Tibial artery (tissue), 4 donors: Measurements from ENCODE around the gene INMT.

Source experiments
- DNase-seq, 2 donors: peaks; one replicate each; pipeline ENCODE4 v3.0.0-alpha.2; 2019
- H3K27ac ChIP-seq, 2 donors: fragments of 200-600 bp; sonication (generic) in 1 of 2; 1 replicate in 1 of 2; 2 replicates in 1 of 2; pipeline ENCODE4 v1.5.1; 2018 to 2019; ENCODE audit warnings: mild to moderate bottlenecking in 1 of 2
- H3K27me3 ChIP-seq, 2 donors: fragments of 200-600 bp; sonication (generic) in 1 of 2; one replicate each; pipeline versions ENCODE4 v1.5.1 to v1.6.0; 2016 to 2019
- H3K36me3 ChIP-seq, 3 donors: fragments of 200-600 bp; sonication (generic) in 2 of 3; one replicate each; pipeline ENCODE4 v1.5.1; 2016 to 2019; ENCODE audit warnings: mild to moderate bottlenecking in 2 of 3
- H3K4me1 ChIP-seq, 4 donors: fragments of 200-600 bp; sonication (generic) in 2 of 4; 1 replicate in 3 of 4; 2 replicates in 1 of 4; pipeline ENCODE4 v1.5.1; 2016 to 2019
- H3K4me3 ChIP-seq, 2 donors: fragments of 200-600 bp; sonication (generic) in 1 of 2; 1 replicate in 1 of 2; 2 replicates in 1 of 2; pipeline ENCODE4 v1.5.1; 2018 to 2019; ENCODE audit warnings: mild to moderate bottlenecking in 2 of 2
- H3K9me3 ChIP-seq, 3 donors: fragments of 200-600 bp; sonication (generic) in 1 of 3; one replicate each; pipeline ENCODE4 v1.5.1; 2016 to 2019
- CTCF ChIP-seq, 2 experiments: fragments of 200-600 bp in 1 of 2; fragments of 450-650 bp in 1 of 2; IDR thresholded peaks; one replicate each; pipeline ENCODE4 v1.5.1; 2017 to 2019; ENCODE audit warnings: antibody characterized with exemption in 2 of 2, mild to moderate bottlenecking in 1 of 2, moderate library complexity in 1 of 2
- intact Hi-C: fragments of 100-400 bp; cut with DNase I; formaldehyde crosslinking; loops from one replicate; pipeline ENCODE4 v1.15.0; 2023; ENCODE audit warnings: low total_unique reads

The INMT gene

GRCh38 chr7:30721211-30721610 lies 30.7 kb upstream of the INMT start:
- H3K4me3 ChIP-seq: no peak overlapping the region
- no peak for DNase-seq
- H3K4me1 ChIP-seq: no peaks in the 10 kb centered on the region
- no peak for TF ChIP-seq CTCF (IDR thresholded peaks at IDR 0.05)
- no peaks in the 10 kb centered on the region for H3K36me3 ChIP-seq
- intact Hi-C loops: no loop called here
- H3K27me3 ChIP-seq: peaks cover 0 to 8% of the 10 kb centered on the region in 2 donors
- no peak overlapping the region for H3K27ac ChIP-seq
- peaks cover 0 to 3% (median 0%) of the 10 kb centered on the region in 3 donors for H3K9me3 ChIP-seq

- peaks cover 0 to 8% of the 10 kb centered on the region in 2 donors for H3K27me3 ChIP-seq
- TF ChIP-seq CTCF (IDR thresholded peaks at IDR 0.05): no peak
- peaks cover 0 to 3% (median 0%) of the 10 kb centered on the region in 3 donors for H3K9me3 ChIP-seq
- H3K4me3 ChIP-seq: no peak overlapping the region
- no peak overlapping the region for H3K27ac ChIP-seq
- DNase-seq: no peak
- no peaks in the 10 kb centered on the region for H3K4me1 ChIP-seq
- intact Hi-C loops: no loop called here
- no peaks in the 10 kb centered on the region for H3K36me3 ChIP-seq
Observed at GRCh38 chr7:30722187-30722586, 29.7 kb upstream of the INMT start.

GRCh38 chr7:30722671-30723070 lies 29.3 kb upstream of the INMT start:
- Histone ChIP-seq H3K36me3 (no peaks in the 10 kb centered on the region), H3K27me3 (peaks cover 0 to 8% of the 10 kb centered on the region in 2 donors), H3K27ac (no peak overlapping the region), H3K9me3 (peaks cover 0 to 3% (median 0%) of the 10 kb centered on the region in 3 donors), H3K4me3 (no peak overlapping the region), H3K4me1 (no peaks in the 10 kb centered on the region)
- intact Hi-C loops: no loop called here
- no peak for DNase-seq
- TF ChIP-seq CTCF (IDR thresholded peaks at IDR 0.05): no peak

GRCh38 chr7:30723776-30724175 lies 28.2 kb upstream of the INMT start:
- DNase-seq: no peak
- Histone ChIP-seq H3K9me3 (peaks cover 0 to 3% (median 0%) of the 10 kb centered on the region in 3 donors), H3K4me3 (no peak overlapping the region), H3K27me3 (peaks cover 0 to 10% of the 10 kb centered on the region in 2 donors), H3K36me3 (no peaks in the 10 kb centered on the region), H3K4me1 (no peaks in the 10 kb centered on the region), H3K27ac (no peak overlapping the region)
- intact Hi-C loops: no loop called here
- no peak for TF ChIP-seq CTCF (IDR thresholded peaks at IDR 0.05)

- no peak overlapping the region for H3K27ac ChIP-seq
- no peaks in the 10 kb centered on the region for H3K9me3 ChIP-seq
- no peak overlapping the region for H3K4me3 ChIP-seq
- DNase-seq: no peak
- peaks cover 0 to 10% of the 10 kb centered on the region in 2 donors for H3K27me3 ChIP-seq
- TF ChIP-seq CTCF (IDR thresholded peaks at IDR 0.05): no peak
- no peaks in the 10 kb centered on the region for H3K36me3 ChIP-seq
- H3K4me1 ChIP-seq: no peaks in the 10 kb centered on the region
- intact Hi-C loops: no loop called here
Observed at GRCh38 chr7:30726296-30727006, 25.5 kb upstream of the INMT start.
